GM23338 (cell line): ENCODE data around the gene RAD51B. TPM values are rescaled to one million over a fixed set of nuclear protein-coding genes. Genes with fewer than 3 reads are reported as not detected.

Source experiments
- ATAC-seq: fragments of 200-7000 bp; cut with Tn5 transposase; 3 replicates; pipeline ENCODE4 v1.9.1; 2020
- DNase-seq: peaks from one replicate; pipeline ENCODE4 v3.0.0-alpha.2; 2015; ENCODE audit warnings: low spot score
- H2AFZ ChIP-seq: fragments of 200-600 bp; sonication (generic); 2 replicates; pipeline ENCODE4 v1.8.0; 2016; ENCODE audit warnings: antibody characterized with exemption, mild to moderate bottlenecking, moderate library complexity
- H3F3A ChIP-seq: fragments of 200-600 bp; sonication (generic); replicated peaks from 2 replicates; pipeline ENCODE4 v1.8.0; 2017; ENCODE audit warnings: antibody characterized with exemption, mixed run types, low read depth
- H3K27ac ChIP-seq: fragments of 200-600 bp; sonication (generic); 2 replicates; pipeline ENCODE4 v1.6.1; 2016; ENCODE audit warnings: low read depth
- H3K27me3 ChIP-seq: fragments of 200-600 bp; sonication (generic); 2 replicates; pipeline ENCODE4 v1.8.0; 2016; ENCODE audit warnings: mild to moderate bottlenecking, mixed run types, moderate library complexity; ENCODE audit not compliant: insufficient read depth
- H3K36me3 ChIP-seq: fragments of 200-600 bp; sonication (generic); 2 replicates; pipeline ENCODE4 v1.8.0; 2016; ENCODE audit warnings: mild to moderate bottlenecking; ENCODE audit not compliant: insufficient read depth
- H3K4me1 ChIP-seq: fragments of 200-600 bp; sonication (generic); 2 replicates; pipeline ENCODE4 v1.8.0; 2016; ENCODE audit warnings: mild to moderate bottlenecking, moderate library complexity; ENCODE audit not compliant: insufficient read depth
- H3K4me2 ChIP-seq: fragments of 200-600 bp; sonication (generic); 2 replicates; pipeline ENCODE4 v1.7.1; 2017; ENCODE audit warnings: mixed run types
- H3K4me3 ChIP-seq: fragments of 200-600 bp; sonication (generic); 2 replicates; pipeline ENCODE4 v1.6.1; 2016; ENCODE audit warnings: mixed run types
- H3K79me2 ChIP-seq: fragments of 200-600 bp; sonication (generic); replicated peaks from 2 replicates; pipeline ENCODE4 v1.8.0; 2017; ENCODE audit warnings: mild to moderate bottlenecking; ENCODE audit not compliant: insufficient read depth
- H3K9me2 ChIP-seq: fragments of 200-600 bp; sonication (generic); 2 replicates; pipeline ENCODE4 v1.8.0; 2017; ENCODE audit not compliant: insufficient read depth
- H4K20me1 ChIP-seq: fragments of 200-600 bp; sonication (generic); replicated peaks from 2 replicates; pipeline ENCODE4 v1.8.0; 2017; ENCODE audit warnings: mild to moderate bottlenecking; ENCODE audit not compliant: insufficient read depth
- H3K27ac Mint-ChIP-seq: 2 replicates; pipeline ENCODE4 v1.8.0; 2020; ENCODE audit warnings: inconsistent platforms, mild to moderate bottlenecking, moderate library complexity, mixed read lengths
- H3K27me3 Mint-ChIP-seq: 3 replicates; pipeline ENCODE4 v1.8.0; 2022; ENCODE audit warnings: low read depth, mild to moderate bottlenecking, moderate library complexity, mixed read lengths, inconsistent platforms; ENCODE audit not compliant: insufficient read depth, poor library complexity
- H3K36me3 Mint-ChIP-seq: 3 replicates; pipeline ENCODE4 v1.8.0; 2021; ENCODE audit warnings: low read depth, mild to moderate bottlenecking, inconsistent platforms, moderate library complexity, mixed read lengths
- H3K4me1 Mint-ChIP-seq: 3 replicates; pipeline ENCODE4 v1.8.0; 2020; ENCODE audit warnings: mild to moderate bottlenecking, inconsistent platforms, mixed read lengths
- H3K4me3 Mint-ChIP-seq: 3 replicates; pipeline ENCODE4 v1.8.0; 2021; ENCODE audit warnings: moderate library complexity, mild to moderate bottlenecking, inconsistent platforms, mixed read lengths
- H3K9me3 Mint-ChIP-seq: 3 replicates; pipeline ENCODE4 v1.8.0; 2020; ENCODE audit warnings: moderate library complexity, mild to moderate bottlenecking, inconsistent platforms, mixed read lengths
- CREB1 ChIP-seq: fragments of 250-450 bp; sonication (Bioruptor Pico); IDR thresholded peaks from 2 replicates; pipeline ENCODE4 v1.5.0; 2020; ENCODE audit warnings: low read depth, mild to moderate bottlenecking, moderate library complexity
- CTCF ChIP-seq, 2 experiments: fragments of 200-600 bp in 1 of 2; sonication (generic) in 1 of 2; conservative IDR thresholded peaks; 2 replicates each; pipeline versions ENCODE4 v1.5.1 to v1.6.1; 2016 to 2017; ENCODE audit warnings: antibody characterized with exemption in 2 of 2, low read depth in 2 of 2, mild to moderate bottlenecking in 2 of 2, moderate library complexity in 1 of 2
- EZH2 ChIP-seq: fragments of 200-600 bp; sonication (generic); IDR thresholded peaks from one replicate; pipeline ENCODE4 v1.8.0; 2017; ENCODE audit warnings: antibody characterized with exemption, mild to moderate bottlenecking, low read depth; ENCODE audit not compliant: unreplicated experiment
- EZH2phosphoT487 ChIP-seq: fragments of 200-600 bp; sonication (generic); IDR thresholded peaks from one replicate; pipeline ENCODE4 v1.8.1; 2018; ENCODE audit warnings: antibody characterized with exemption; ENCODE audit not compliant: unreplicated experiment
- JUNB ChIP-seq: IDR thresholded peaks from one replicate; pipeline ENCODE4 v1.6.1; 2016; ENCODE audit warnings: antibody characterized with exemption; ENCODE audit not compliant: unreplicated experiment
- NANOG ChIP-seq: IDR thresholded peaks from 2 replicates; pipeline ENCODE4 v1.6.1; 2016; ENCODE audit warnings: antibody characterized with exemption, borderline replicate concordance
- POLR2AphosphoS5 ChIP-seq: IDR thresholded peaks from 2 replicates; pipeline ENCODE4 v1.6.1; 2016; ENCODE audit warnings: antibody characterized with exemption, low read depth
- STAT1 ChIP-seq: IDR thresholded peaks from one replicate; pipeline ENCODE4 v1.6.1; 2016; ENCODE audit warnings: antibody characterized with exemption; ENCODE audit not compliant: unreplicated experiment
- ZNF114 ChIP-seq: fragments of 250-450 bp; sonication (Bioruptor Pico); IDR thresholded peaks from 2 replicates; pipeline ENCODE4 v1.5.0; 2020; ENCODE audit warnings: mild to moderate bottlenecking, moderate library complexity
- ZNF331 ChIP-seq: fragments of 250-450 bp; sonication (Bioruptor Pico); IDR thresholded peaks from 2 replicates; pipeline ENCODE4 v1.5.0; 2020; ENCODE audit warnings: low read depth, mild to moderate bottlenecking, moderate library complexity
- ZNF462 ChIP-seq: fragments of 250-450 bp; sonication (Bioruptor Pico); IDR thresholded peaks from 2 replicates; pipeline ENCODE4 v1.5.0; 2020; ENCODE audit warnings: mild to moderate bottlenecking, moderate library complexity
- polyA plus RNA-seq: library from polyadenylated mRNA; unstranded; fragments of >200 nt; fragmentation: Nextera tagmentation; extraction: Ambion mirVana; gene quantifications from 2 replicates; pipeline ENCODE4 v1.2.1, GENCODE V29; 2016
- total RNA-seq: library from RNA; depleted of rRNA; stranded (reverse); fragments of >200 nt; shearing (Covaris generic); gene quantifications from 2 replicates; pipeline ENCODE4 v1.2.3, GENCODE V29; 2014
- TF ChIP-seq, protein P1 (sequence below): IDR thresholded peaks from one replicate; pipeline ENCODE4 v1.6.1; 2018; ENCODE audit warnings: antibody characterized with exemption; ENCODE audit not compliant: unreplicated experiment
- TF ChIP-seq, protein P2 (sequence below): IDR thresholded peaks from 2 replicates; pipeline ENCODE4 v1.6.1; 2016; ENCODE audit warnings: antibody characterized with exemption

Gene RAD51B
- total and polyA plus RNA-seq, 2 experiments from 2014 or later = 15.7 to 29.1 TPM

DNA sequence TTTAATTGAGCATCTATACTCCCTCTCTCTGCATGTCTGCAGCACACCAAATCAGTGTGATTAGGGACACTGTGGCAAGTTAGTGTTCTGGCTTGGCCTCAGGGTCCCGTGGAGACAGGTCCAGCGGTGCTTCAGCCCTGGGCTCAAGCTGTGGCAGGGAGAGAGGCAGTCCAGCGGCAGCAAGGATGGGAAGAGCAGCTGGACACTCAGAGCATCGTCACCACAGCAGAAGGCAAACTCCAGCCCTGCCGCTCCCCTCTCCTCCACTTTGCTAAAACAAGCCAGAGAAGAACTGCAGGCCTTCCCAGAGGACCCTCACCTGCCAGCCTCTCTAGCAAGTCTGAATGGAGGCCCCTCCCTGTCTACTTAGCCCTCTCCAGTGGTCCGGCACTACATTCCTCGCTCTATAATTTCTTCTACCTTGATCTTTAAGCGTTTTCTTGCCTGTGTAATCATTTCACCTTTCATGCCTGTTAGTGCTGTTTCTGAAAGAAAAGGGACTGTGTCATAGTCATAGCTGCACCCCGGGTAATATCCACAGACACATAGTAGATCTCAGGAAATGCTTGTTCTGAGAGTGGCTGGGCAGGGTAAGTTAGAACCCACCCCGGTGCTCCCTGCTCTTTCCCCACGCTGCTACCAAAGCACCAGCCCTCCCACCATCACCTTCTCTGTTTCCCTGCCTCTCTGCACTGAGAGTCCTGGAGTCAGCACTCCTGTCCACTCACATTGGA, 951.1 kb downstream of the RAD51B start:
- no peaks in the 10 kb centered on the region for H3K79me2 ChIP-seq
- H3K27me3 Mint-ChIP-seq = no peaks in the 10 kb centered on the region

More for the DNA sequence above, 951.1 kb downstream of the RAD51B start:
- TF ChIP-seq ZNF331 (CRISPR knock-in tag) (no peak), ZNF114 (CRISPR knock-in tag) (no peak), NANOG (no peak), STAT1 (no peak), POLR2AphosphoS5 (no peak), CREB1 (CRISPR knock-in tag) (no peak), CTCF (conservative IDR thresholded peaks at IDR 0.05; ENCODE audit: low read depth in 2 of 2) (no peak), JUNB (no peak), ZNF462 (CRISPR knock-in tag) (no peak), EZH2phosphoT487 (no peak), EZH2 (no peak)
- TF ChIP-seq, protein P1, sequence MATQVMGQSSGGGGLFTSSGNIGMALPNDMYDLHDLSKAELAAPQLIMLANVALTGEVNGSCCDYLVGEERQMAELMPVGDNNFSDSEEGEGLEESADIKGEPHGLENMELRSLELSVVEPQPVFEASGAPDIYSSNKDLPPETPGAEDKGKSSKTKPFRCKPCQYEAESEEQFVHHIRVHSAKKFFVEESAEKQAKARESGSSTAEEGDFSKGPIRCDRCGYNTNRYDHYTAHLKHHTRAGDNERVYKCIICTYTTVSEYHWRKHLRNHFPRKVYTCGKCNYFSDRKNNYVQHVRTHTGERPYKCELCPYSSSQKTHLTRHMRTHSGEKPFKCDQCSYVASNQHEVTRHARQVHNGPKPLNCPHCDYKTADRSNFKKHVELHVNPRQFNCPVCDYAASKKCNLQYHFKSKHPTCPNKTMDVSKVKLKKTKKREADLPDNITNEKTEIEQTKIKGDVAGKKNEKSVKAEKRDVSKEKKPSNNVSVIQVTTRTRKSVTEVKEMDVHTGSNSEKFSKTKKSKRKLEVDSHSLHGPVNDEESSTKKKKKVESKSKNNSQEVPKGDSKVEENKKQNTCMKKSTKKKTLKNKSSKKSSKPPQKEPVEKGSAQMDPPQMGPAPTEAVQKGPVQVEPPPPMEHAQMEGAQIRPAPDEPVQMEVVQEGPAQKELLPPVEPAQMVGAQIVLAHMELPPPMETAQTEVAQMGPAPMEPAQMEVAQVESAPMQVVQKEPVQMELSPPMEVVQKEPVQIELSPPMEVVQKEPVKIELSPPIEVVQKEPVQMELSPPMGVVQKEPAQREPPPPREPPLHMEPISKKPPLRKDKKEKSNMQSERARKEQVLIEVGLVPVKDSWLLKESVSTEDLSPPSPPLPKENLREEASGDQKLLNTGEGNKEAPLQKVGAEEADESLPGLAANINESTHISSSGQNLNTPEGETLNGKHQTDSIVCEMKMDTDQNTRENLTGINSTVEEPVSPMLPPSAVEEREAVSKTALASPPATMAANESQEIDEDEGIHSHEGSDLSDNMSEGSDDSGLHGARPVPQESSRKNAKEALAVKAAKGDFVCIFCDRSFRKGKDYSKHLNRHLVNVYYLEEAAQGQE = no peak
- TF ChIP-seq, protein P2, sequence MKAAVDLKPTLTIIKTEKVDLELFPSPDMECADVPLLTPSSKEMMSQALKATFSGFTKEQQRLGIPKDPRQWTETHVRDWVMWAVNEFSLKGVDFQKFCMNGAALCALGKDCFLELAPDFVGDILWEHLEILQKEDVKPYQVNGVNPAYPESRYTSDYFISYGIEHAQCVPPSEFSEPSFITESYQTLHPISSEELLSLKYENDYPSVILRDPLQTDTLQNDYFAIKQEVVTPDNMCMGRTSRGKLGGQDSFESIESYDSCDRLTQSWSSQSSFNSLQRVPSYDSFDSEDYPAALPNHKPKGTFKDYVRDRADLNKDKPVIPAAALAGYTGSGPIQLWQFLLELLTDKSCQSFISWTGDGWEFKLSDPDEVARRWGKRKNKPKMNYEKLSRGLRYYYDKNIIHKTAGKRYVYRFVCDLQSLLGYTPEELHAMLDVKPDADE = no peak
- Histone ChIP-seq H3K27me3 (no peaks in the 10 kb centered on the region), H3K4me2 (no peak overlapping the region), H4K20me1 (no peaks in the 10 kb centered on the region), H3K36me3 (no peaks in the 10 kb centered on the region), H3K27ac (no peak overlapping the region), H3F3A (no peaks in the 10 kb centered on the region), H3K9me2 (peaks cover 5% of the 10 kb centered on the region; the same call in 1 of the 2 replicates), H3K4me3 (no peak overlapping the region), H2AFZ (no peak overlapping the region), H3K4me1 (no peaks in the 10 kb centered on the region)
- no peaks in the 10 kb centered on the region; the same call in 2 of the 3 replicates for H3K9me3 Mint-ChIP-seq
- H3K27ac Mint-ChIP-seq = no peak overlapping the region
- peaks cover 4% of the 10 kb centered on the region for H3K4me1 Mint-ChIP-seq
- H3K36me3 Mint-ChIP-seq = no peaks in the 10 kb centered on the region; the same call in 2 of the 3 replicates
- DNase-seq (no peak), ATAC-seq (no peak)
- no peak overlapping the region for H3K4me3 Mint-ChIP-seq
